Measurements from ENCODE around the gene CREB5. TPM values are rescaled to one million over a fixed set of nuclear protein-coding genes. Genes with fewer than 3 reads are reported as not detected.
A peak's percentile ranks its signal among the peaks of the same experiment; 100 is the strongest.
"Not testable (repeated sequence)": the region's sequence is repeated elsewhere in the genome, so short reads cannot be mapped to it uniquely, and the experiment has no call there.

The CREB5 gene
- total and polyA plus RNA-seq, 11 donors = 7.6 to 38.7 (median 15.2) TPM

- Histone ChIP-seq H3K27ac (no peak overlapping the region), H3K9me3 (no peaks in the 10 kb centered on the region), H3K27me3 (no peaks in the 10 kb centered on the region), H3K4me3 (no peak overlapping the region), H3K36me3 (no peaks in the 10 kb centered on the region), H3K4me1 (peaks cover 0 to 47% (median 5%) of the 10 kb centered on the region in 12 donors)
- DNase-seq (no peak), ATAC-seq (no peak)
- 94 to 98% (median 96%) methylated on average over 2 of the region's 2 CpGs for WGBS, 4 donors
- intact Hi-C loops (cut with DNase I) = no loop called here
- no peak for TF ChIP-seq POLR2A (IDR thresholded peaks at IDR 0.05)
- TF ChIP-seq CTCF (IDR thresholded peaks at IDR 0.05) = no peak
These were observed 370.0 kb downstream of the CREB5 start for GRCh38 chr7:28782362-28782761.

- Histone ChIP-seq H3K36me3 (no peaks in the 10 kb centered on the region), H3K27ac (peak overlapping the region in 1 of 12 donors; percentile 10), H3K27me3 (no peaks in the 10 kb centered on the region), H3K9me3 (no peaks in the 10 kb centered on the region), H3K4me1 (peaks cover 0 to 36% (median 5%) of the 10 kb centered on the region in 12 donors), H3K4me3 (no peak overlapping the region)
- no peak for TF ChIP-seq CTCF (IDR thresholded peaks at IDR 0.05)
- TF ChIP-seq POLR2A (IDR thresholded peaks at IDR 0.05) = no peak
- 63 to 75% (median 71%) methylated on average over 13 of the region's 13 CpGs for WGBS, 4 donors
- DNase-seq (no peak), ATAC-seq (peak in 1 of 4 donors; percentile 16)
- intact Hi-C loops (cut with DNase I) = no loop called here
These were observed 372.0 kb downstream of the CREB5 start for GRCh38 chr7:28784171-28784902.

- ATAC-seq (no peak), DNase-seq (no peak)
- TF ChIP-seq CTCF (IDR thresholded peaks at IDR 0.05) (no peak), POLR2A (IDR thresholded peaks at IDR 0.05) (no peak)
- Histone ChIP-seq H3K36me3 (no peaks in the 10 kb centered on the region), H3K4me1 (peaks cover 0 to 31% (median 5%) of the 10 kb centered on the region in 12 donors), H3K27ac (no peak overlapping the region), H3K4me3 (no peak overlapping the region), H3K9me3 (no peaks in the 10 kb centered on the region), H3K27me3 (no peaks in the 10 kb centered on the region)
- WGBS, 4 donors = 92 to 94% (median 93%) methylated on average over 14 of the region's 14 CpGs
- intact Hi-C loops (cut with DNase I) = no loop called here
These were observed 373.0 kb downstream of the CREB5 start for GRCh38 chr7:28785041-28785995.

GRCh38 chr7:28786156-28786555 is 373.8 kb downstream of the CREB5 start:
- ATAC-seq; H3K4me3 ChIP-seq; H3K9me3 ChIP-seq; H3K36me3 ChIP-seq; DNase-seq; intact Hi-C loops (cut with DNase I); H3K27me3 ChIP-seq; H3K27ac ChIP-seq: not testable (repeated sequence)
- 97 to 98% (median 97%) methylated on average over 5 of the region's 5 CpGs for WGBS, 4 donors
- peaks cover 0 to 32% (median 5%) of the 10 kb centered on the region in 12 donors for H3K4me1 ChIP-seq
